NCI-H226 (cell line): ENCODE data around the gene MAD1L1.
"Not testable (repeated sequence)": the region's sequence is repeated elsewhere in the genome, so short reads cannot be mapped to it uniquely, and the experiment has no call there.

Experiments
- DNase-seq: peaks from one replicate; pipeline ENCODE4 v3.0.0-alpha.2; 2015

Gene MAD1L1

DNA sequence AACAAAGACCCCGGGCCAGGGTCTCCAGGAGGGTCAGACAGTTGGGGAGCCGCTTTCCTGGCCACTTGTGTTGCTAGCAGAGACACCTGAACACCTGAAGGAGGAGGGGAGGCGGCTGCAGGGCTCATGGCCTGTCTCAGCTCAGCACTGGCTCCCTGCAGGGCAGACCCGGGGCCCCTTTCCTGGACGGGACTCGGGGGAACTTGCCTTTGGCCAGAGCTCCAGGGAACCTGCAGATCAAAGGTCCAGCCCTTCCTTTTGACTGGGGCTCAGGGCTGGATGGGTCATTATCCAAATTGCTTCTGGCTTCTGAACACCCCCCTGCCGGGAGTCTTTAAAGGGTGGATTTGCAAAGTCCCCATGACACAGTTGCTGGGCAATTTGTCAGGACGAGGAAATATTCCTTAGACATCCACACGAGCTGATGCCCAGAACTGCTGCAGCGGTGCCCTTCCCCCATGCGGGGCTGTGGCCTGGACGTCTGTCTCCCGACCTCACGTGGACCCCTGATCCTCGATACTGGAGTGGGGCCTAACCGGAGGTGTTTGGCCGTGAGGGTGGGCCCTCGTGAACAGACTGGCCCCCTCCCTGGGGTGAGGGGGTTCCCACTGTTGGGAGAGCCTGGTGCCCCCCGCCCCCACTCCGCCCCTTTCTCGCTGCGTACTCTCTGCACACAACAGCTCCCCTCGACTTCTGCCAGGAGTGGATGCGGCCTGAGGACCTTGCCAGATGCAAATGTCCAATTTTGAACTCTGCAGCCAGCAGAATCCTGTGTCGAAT lies 368.4 kb downstream of the MAD1L1 start:
- no peak for DNase-seq

GRCh38 chr7:1863091-1863900 lies 369.4 kb downstream of the MAD1L1 start:
- DNase-seq: no peak

- DNase-seq: no peak
These were observed 370.2 kb downstream of the MAD1L1 start for GRCh38 chr7:1862560-1862959.

DNA sequence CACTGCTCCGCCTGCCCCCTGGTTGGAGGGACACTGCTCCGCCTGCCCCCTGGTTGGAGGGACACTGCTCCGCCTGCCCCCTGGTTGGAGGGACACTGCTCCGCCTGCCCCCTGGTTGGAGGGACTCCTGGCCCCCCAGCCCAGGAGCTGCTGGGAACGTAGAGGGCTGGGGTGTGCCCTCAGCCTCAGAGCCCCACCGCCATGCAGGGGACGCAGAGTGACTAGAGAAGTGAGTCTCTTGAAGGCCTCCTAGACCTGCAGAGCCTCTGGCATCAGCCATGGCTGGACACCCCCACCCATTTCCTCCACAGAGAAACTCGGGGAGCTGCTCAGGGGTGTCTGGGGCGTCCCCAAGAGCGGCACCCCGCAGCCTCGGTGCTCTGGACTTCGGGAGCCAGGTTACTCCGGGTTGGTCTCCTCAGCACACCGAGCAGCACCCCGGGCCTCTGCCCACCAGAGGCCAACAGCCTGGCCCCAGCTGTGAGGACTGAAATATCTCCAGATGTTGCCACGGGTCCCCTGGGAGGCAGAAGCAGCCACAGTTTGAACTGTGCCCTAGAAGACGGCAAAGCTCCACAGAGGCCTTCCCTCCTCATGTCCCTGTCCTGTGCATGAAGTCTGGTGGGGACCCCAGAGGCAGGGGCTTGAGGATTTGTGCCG lies 370.8 kb downstream of the MAD1L1 start:
- no peak for DNase-seq

DNA sequence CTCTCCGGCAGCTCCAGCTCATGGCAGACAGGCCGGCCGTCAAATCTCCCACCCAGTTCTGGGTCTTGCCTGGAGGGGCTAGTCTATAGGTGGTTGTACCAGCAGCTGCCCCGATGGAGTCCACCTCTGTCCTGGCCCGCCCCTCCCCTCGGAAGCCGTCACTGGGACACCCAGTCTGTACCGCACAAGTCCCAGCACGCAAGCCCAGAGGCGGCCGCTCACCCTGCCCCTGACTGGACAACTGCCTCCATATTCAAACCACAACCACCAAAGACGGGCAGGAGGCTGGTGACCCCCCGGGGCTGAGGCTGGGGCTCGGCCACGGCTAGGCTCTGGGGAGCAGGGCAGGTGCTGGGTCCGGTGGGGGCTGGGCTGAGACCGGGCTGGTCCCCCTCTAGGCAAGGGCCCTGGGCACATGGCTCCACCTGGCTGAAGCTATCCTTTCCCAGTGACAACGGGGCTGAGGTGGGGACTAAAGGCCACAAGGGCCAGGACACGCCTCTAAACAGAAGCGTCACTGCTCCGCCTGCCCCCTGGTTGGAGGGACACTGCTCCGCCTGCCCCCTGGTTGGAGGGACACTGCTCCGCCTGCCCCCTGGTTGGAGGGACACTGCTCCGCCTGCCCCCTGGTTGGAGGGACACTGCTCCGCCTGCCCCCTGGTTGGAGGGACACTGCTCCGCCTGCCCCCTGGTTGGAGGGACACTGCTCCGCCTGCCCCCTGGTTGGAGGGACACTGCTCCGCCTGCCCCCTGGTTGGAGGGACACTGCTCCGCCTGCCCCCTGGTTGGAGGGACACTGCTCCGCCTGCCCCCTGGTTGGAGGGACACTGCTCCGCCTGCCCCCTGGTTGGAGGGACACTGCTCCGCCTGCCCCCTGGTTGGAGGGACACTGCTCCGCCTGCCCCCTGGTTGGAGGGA lies 371.6 kb downstream of the MAD1L1 start:
- not testable (repeated sequence) for DNase-seq

GRCh38 chr7:1859266-1860035 lies 373.3 kb downstream of the MAD1L1 start:
- DNase-seq: no peak

- no peak for DNase-seq
These were observed 374.1 kb downstream of the MAD1L1 start for GRCh38 chr7:1858435-1859265.

- DNase-seq: no peak
These were observed 375.0 kb downstream of the MAD1L1 start for GRCh38 chr7:1857487-1858421.

GRCh38 chr7:1856888-1857441 lies 375.8 kb downstream of the MAD1L1 start:
- DNase-seq: no peak

- no peak for DNase-seq
These were observed 376.4 kb downstream of the MAD1L1 start for GRCh38 chr7:1856161-1856887.

GRCh38 chr7:1855725-1856160 lies 377.0 kb downstream of the MAD1L1 start:
- no peak for DNase-seq

DNA sequence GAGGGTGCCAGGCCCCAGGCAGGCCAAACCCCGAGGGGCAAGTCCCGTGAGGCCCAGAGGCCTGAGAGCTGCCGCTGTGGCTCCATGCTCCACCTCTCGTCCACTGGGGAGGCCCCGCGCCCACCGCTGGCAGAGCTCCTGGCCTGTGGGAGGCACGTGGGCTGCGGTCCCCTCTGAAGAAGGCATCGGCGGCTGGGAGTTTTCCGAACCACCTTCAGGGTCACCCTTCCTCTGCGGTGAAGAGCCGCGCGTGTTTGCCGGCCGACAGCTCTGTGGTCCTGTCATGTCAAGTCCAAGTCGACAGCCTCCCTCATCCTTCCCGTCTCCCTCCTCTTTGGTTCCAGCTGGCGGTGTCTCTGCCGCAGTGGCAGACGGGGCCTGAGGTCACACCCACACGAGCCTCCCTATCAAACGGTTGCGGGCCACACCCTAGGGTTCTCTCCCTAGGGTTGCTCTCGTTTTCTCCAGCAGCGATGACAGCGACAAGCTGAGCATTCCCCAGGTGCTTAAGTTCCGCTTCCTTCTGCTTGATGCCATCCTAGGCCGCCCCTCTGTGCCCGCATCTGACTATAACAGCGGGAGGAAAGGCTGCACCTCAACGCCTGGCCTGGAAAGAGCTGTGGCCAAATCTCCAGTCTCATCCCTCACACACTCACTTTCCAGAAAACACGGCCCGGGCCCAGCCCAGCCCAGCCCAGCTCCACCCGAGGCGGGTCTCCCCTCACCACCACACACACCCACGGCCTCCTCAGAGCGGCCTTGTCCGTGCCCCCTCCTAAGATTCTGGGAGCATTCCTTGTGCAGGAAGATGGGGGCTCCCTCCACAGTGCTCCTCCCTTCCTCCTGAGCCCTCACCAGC lies 377.6 kb downstream of the MAD1L1 start:
- no peak for DNase-seq

DNA sequence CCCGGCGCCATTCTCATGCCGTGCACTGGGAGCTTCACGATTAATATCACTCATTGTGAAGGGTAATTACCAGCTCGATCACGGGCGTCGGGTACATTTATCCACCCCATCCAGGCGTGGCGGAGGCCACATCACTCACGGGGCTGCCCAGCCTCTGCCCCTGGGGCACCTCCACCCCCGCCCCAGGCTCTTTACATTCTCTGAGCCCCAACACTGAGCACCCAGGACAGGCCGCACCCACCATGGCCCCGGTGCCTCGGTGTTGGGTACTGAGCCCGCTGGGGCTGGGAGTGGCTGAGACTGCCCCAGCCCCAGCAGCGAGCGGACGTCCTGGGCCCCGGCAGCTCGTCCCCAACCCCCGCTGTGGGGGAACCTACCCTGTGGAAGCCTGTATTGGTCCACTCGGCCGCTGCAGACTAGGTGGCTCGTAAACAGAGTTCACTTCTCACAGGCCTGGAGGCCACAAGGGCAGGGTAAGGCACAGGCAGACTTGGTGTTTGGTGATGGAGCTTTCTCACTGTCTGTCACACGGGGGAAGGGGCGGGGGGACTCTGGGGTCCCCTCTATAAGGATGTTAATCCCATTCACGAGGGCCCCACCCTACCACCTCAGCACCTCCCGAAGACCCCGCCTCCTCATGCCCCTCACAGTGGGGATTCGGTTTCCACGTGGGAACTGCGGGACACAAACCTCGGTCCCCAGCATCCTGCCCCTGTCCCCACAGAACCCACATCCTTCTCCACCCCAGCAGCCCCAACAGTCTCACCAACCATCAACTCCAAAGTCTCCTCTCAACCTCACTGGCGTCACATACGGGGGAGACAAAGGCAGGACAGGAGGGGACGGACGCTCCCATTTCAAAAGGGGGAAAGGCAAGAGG lies 378.5 kb downstream of the MAD1L1 start:
- no peak for DNase-seq

- no peak for DNase-seq
These were observed 379.2 kb downstream of the MAD1L1 start for GRCh38 chr7:1853431-1853985.

GRCh38 chr7:1852517-1853430 lies 380.0 kb downstream of the MAD1L1 start:
- DNase-seq: no peak
